ENCODE results near the gene IDH3A.

Gene IDH3A

DNA sequence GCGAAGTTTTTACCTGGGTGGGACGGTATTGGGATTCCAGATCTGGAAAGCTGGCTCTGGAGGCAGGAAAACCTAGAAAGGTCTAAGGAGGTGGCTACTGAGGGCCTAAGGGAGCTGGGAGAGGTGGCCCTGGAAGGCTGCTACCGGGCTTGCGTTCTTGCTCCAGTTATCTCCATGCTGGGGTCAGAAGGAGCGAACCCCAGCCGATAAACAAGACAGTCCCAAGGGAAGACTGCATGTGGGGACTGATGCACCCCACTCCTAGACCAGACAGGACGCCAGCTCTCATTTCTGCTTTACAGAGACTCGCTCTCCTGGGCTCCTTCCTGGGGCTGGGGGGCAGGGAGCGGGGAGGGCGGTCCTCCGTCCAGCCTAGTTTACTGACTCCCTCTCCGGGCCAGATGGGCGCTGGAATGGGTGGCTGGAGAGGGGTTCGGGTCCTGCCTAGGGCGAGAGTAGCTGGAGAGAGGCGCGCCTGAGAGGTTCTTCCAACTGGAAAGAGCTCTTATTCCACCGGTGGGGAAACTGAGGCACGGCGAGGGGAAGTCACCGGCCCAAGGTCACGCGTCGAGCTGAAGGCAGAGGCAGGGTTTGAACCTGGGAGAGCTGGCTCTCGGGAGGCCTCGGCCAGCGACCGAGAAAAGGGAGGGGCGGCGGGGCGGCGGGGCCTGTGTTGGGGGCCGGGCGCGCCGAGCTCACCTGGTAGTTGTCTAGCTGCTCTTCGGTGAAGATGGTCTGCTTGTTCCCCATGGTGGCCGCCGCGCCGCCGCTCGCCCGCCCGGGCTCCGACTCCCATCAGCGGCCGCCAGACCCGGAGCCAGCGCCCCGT lies 18.5 kb upstream of the IDH3A start:
- no peaks in the 10 kb centered on the region for H3K79me2 ChIP-seq (ENCODE audit: control insufficient read depth, insufficient read depth, low read length)
- no peak overlapping the region for H3K23ac ChIP-seq (ENCODE audit: low read length)
- H3K18ac ChIP-seq (ENCODE audit: low read length), result peak overlapping the region; percentile 75
- peak overlapping the region; percentile 41 for H3K4me3 ChIP-seq (ENCODE audit: low read length)
- H4K8ac ChIP-seq (ENCODE audit: low read depth, low read length), result no peak overlapping the region
- no peak overlapping the region for H2BK120ac ChIP-seq (ENCODE audit: low read depth, low read length)
- H2BK5ac ChIP-seq (ENCODE audit: low read length), result no peak overlapping the region
- H4K5ac ChIP-seq (ENCODE audit: low read length), result no peak overlapping the region
- no peak overlapping the region for H3K27ac ChIP-seq (ENCODE audit: low read depth, low read length)
- H3K56ac ChIP-seq (ENCODE audit: low read length), result peak overlapping the region; percentile 86
- peak overlapping the region; percentile 69 for H3K9ac ChIP-seq (ENCODE audit: low read length)
- H3K36me3 ChIP-seq (ENCODE audit: control insufficient read depth, insufficient read depth, low read length), result no peaks in the 10 kb centered on the region
- no peak for DNase-seq
- H2BK15ac ChIP-seq (replicated peaks; ENCODE audit: low read depth), result no peak overlapping the region
- no peaks in the 10 kb centered on the region for H3K4me1 ChIP-seq (ENCODE audit: control insufficient read depth, low read depth, low read length)
- no peaks in the 10 kb centered on the region for H3K79me1 ChIP-seq (ENCODE audit: low read length)
- no peaks in the 10 kb centered on the region for H3K27me3 ChIP-seq (ENCODE audit: insufficient read depth, low read length, poor library complexity)
- H3K4me2 ChIP-seq (ENCODE audit: low read length), result peak overlapping the region; percentile 66
- H2AK5ac ChIP-seq (ENCODE audit: low read length), result no peak overlapping the region
- peak overlapping the region; percentile 63 for H3K4ac ChIP-seq (ENCODE audit: low read depth, low read length)
- whole genome bisulfite sequencing (ENCODE audit: extremely low coverage, insufficient coverage, low lambda C conversion rate), result no CpG with 5 or more reads among the region's 51 CpGs

DNA sequence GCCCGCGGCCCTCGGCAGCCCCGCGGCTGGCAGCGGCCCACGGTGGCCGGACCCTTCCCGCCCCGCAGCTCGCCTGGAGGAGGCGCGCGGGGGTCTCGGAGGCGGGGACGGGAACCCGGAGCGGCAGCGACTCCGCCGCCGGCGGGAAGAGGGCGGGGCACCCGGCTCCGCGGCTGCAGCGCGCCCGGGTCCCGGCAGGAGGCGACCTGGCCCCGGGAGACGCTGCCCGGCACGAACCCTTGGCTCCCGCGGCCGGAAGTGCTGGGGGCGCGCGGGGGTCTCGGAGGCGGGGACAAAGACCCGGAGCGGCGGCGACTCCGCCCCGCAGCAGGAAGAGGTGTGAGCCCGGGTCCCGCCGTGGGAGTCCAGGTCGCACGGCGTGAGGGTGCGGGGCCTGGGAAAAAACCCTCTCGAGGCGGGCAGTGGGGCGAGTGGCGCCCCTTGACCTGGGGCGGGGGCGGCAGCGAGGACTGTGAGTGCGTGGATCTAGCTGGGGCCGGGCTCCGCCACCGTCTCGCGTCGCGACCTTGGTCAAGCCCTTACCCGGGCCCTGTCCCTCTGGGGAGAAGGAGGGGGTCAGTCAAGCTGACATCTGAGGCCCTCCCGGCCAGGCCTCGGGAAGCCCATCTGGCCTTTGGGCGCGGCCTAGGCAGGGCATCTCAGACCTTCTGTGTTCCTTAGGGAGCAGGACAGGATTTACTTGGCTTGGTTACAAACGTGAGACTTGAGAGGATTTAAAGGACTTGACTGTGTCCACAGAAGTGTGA lies 17.7 kb upstream of the IDH3A start, which contains the start of gene CIB2:
Gene CIB2, minus strand, starts transcription at position 151 of the 767 bp plus-strand sequence. CDS start 230 bp downstream, outside the sequence.
- H3K23ac ChIP-seq (ENCODE audit: low read length), result peak within 1 kb of the TSS; percentile 92
- peak within 1 kb of the TSS; percentile 75 for H3K18ac ChIP-seq (ENCODE audit: low read length)
- peak within 1 kb of the TSS; percentile 9 for H2BK5ac ChIP-seq (ENCODE audit: low read length)
- peak within 1 kb of the TSS; percentile 79 for H3K4me2 ChIP-seq (ENCODE audit: low read length)
- H2BK15ac ChIP-seq (replicated peaks; ENCODE audit: low read depth), result no peak within 1 kb of the TSS
- peak within 1 kb of the TSS; percentile 93 for H3K9ac ChIP-seq (ENCODE audit: low read length)
- peak within 1 kb of the TSS; percentile 74 for H3K4me3 ChIP-seq (ENCODE audit: low read length)
- no peak within 1 kb of the TSS for H2AK5ac ChIP-seq (ENCODE audit: low read length)
- no peaks in the 10 kb centered on the region for H3K36me3 ChIP-seq (ENCODE audit: control insufficient read depth, insufficient read depth, low read length)
- no peaks in the 10 kb centered on the region for H3K79me2 ChIP-seq (ENCODE audit: control insufficient read depth, insufficient read depth, low read length)
- no peaks in the 10 kb centered on the region for H3K27me3 ChIP-seq (ENCODE audit: insufficient read depth, low read length, poor library complexity)
- no peak within 1 kb of the TSS for H4K5ac ChIP-seq (ENCODE audit: low read length)
- no peaks in the 10 kb centered on the region for H3K79me1 ChIP-seq (ENCODE audit: low read length)
- peak; percentile 85 for DNase-seq
- peak within 1 kb of the TSS; percentile 97 for H3K56ac ChIP-seq (ENCODE audit: low read length)
- no peak within 1 kb of the TSS for H2BK120ac ChIP-seq (ENCODE audit: low read depth, low read length)
- WGBS (ENCODE audit: extremely low coverage, insufficient coverage, low lambda C conversion rate), result no CpG with 5 or more reads among the region's 79 CpGs
- H4K8ac ChIP-seq (ENCODE audit: low read depth, low read length), result no peak within 1 kb of the TSS
- peak within 1 kb of the TSS; percentile 63 for H3K4ac ChIP-seq (ENCODE audit: low read depth, low read length)
- peak within 1 kb of the TSS; percentile 72 for H3K27ac ChIP-seq (ENCODE audit: low read depth, low read length)
- H3K4me1 ChIP-seq (ENCODE audit: control insufficient read depth, low read depth, low read length), result no peaks in the 10 kb centered on the region

DNA sequence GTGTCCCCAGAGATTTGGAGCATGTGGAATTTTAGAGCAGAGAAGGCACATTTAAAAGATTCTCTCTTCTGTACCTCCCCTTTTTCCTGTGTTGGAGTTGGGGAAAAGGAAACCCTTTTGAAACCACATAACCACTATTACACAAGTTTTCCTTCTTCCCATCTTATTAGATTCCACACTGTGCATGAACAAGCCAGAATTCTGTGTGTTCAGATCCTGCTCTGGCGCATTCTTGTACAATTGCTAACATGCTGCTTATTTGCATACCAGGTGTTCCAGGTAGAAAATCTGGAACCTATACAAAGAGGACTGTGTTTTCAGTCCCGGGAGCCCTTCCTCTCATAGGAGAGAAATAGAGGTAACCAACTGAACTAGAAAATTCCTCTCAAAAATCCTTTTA lies 15.4 kb upstream of the IDH3A start:
- H3K18ac ChIP-seq (ENCODE audit: low read length), result no peak overlapping the region
- no peak overlapping the region for H3K4ac ChIP-seq (ENCODE audit: low read depth, low read length)
- no peak overlapping the region for H2BK120ac ChIP-seq (ENCODE audit: low read depth, low read length)
- no peaks in the 10 kb centered on the region for H3K79me2 ChIP-seq (ENCODE audit: control insufficient read depth, insufficient read depth, low read length)
- DNase-seq, result no peak
- WGBS (ENCODE audit: extremely low coverage, insufficient coverage, low lambda C conversion rate), result no CpG with 5 or more reads among the region's 2 CpGs
- no peak overlapping the region for H3K4me3 ChIP-seq (ENCODE audit: low read length)
- H3K36me3 ChIP-seq (ENCODE audit: control insufficient read depth, insufficient read depth, low read length), result no peaks in the 10 kb centered on the region
- no peaks in the 10 kb centered on the region for H3K4me1 ChIP-seq (ENCODE audit: control insufficient read depth, low read depth, low read length)
- no peak overlapping the region for H3K23ac ChIP-seq (ENCODE audit: low read length)
- H2BK15ac ChIP-seq (replicated peaks; ENCODE audit: low read depth), result no peak overlapping the region
- H3K79me1 ChIP-seq (ENCODE audit: low read length), result no peaks in the 10 kb centered on the region
- H3K56ac ChIP-seq (ENCODE audit: low read length), result no peak overlapping the region
- H3K4me2 ChIP-seq (ENCODE audit: low read length), result no peak overlapping the region
- no peak overlapping the region for H2AK5ac ChIP-seq (ENCODE audit: low read length)
- H3K27ac ChIP-seq (ENCODE audit: low read depth, low read length), result no peak overlapping the region
- H2BK5ac ChIP-seq (ENCODE audit: low read length), result no peak overlapping the region
- H3K9ac ChIP-seq (ENCODE audit: low read length), result no peak overlapping the region
- no peaks in the 10 kb centered on the region for H3K27me3 ChIP-seq (ENCODE audit: insufficient read depth, low read length, poor library complexity)
- H4K5ac ChIP-seq (ENCODE audit: low read length), result no peak overlapping the region
- no peak overlapping the region for H4K8ac ChIP-seq (ENCODE audit: low read depth, low read length)

DNA sequence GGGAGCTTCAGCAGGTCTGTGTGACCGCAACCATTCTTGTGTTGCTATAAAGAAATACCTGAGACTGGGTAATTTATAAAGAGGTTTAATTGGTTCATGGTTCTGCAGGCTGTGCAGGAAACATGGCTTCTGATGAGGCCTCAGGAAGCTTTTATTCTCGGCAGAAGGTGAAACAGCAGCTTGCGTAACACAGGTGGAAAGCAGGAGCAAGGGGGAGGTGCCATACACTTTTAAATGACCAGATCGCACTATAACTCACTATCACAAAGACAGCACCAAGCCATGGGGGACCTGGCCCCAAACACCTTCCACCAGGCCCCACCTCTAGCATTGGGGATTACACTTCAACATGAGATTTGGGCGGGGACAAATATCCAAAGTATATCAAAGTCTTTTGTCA lies 9.6 kb upstream of the IDH3A start:
- no CpG with 5 or more reads among the region's 5 CpGs for WGBS (ENCODE audit: extremely low coverage, insufficient coverage, low lambda C conversion rate)
- Histone ChIP-seq H4K8ac (ENCODE audit: low read depth, low read length) (no peak overlapping the region), H2BK120ac (ENCODE audit: low read depth, low read length) (no peak overlapping the region), H2BK5ac (ENCODE audit: low read length) (no peak overlapping the region), H4K5ac (ENCODE audit: low read length) (no peak overlapping the region), H3K27me3 (ENCODE audit: insufficient read depth, low read length, poor library complexity) (no peaks in the 10 kb centered on the region), H3K23ac (ENCODE audit: low read length) (no peak overlapping the region), H3K27ac (ENCODE audit: low read depth, low read length) (no peak overlapping the region), H3K4ac (ENCODE audit: low read depth, low read length) (no peak overlapping the region), H2BK15ac (replicated peaks; ENCODE audit: low read depth) (no peak overlapping the region), H3K4me1 (ENCODE audit: control insufficient read depth, low read depth, low read length) (no peaks in the 10 kb centered on the region), H3K4me2 (ENCODE audit: low read length) (no peak overlapping the region), H3K9ac (ENCODE audit: low read length) (no peak overlapping the region), H3K4me3 (ENCODE audit: low read length) (no peak overlapping the region), H3K79me2 (ENCODE audit: control insufficient read depth, insufficient read depth, low read length) (no peaks in the 10 kb centered on the region), H3K79me1 (ENCODE audit: low read length) (no peaks in the 10 kb centered on the region), H3K18ac (ENCODE audit: low read length) (no peak overlapping the region), H3K56ac (ENCODE audit: low read length) (no peak overlapping the region), H3K36me3 (ENCODE audit: control insufficient read depth, insufficient read depth, low read length) (no peaks in the 10 kb centered on the region), H2AK5ac (ENCODE audit: low read length) (no peak overlapping the region)
- no peak for DNase-seq

DNA sequence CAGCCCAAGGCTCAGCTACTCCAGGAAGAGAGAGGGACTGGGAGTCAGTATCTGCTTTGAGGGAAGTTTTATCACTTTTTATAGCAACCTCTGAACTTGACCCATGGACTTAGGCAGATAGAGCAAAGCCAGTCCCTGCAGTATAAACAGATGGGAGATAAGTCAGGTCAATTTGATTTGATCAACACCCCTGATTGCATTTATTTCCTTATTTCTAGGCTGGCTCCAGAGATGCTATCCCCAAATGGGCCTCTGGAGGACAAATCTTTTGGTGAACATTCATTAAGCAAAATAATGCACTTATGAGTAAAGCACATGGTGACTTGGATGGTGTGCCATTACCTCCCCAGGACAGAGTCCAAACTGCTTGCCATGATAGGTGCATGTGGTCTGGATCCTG lies 8.9 kb upstream of the IDH3A start:
- no peak overlapping the region for H3K9ac ChIP-seq (ENCODE audit: low read length)
- H3K27me3 ChIP-seq (ENCODE audit: insufficient read depth, low read length, poor library complexity), result no peaks in the 10 kb centered on the region
- no peak overlapping the region for H2AK5ac ChIP-seq (ENCODE audit: low read length)
- no peak overlapping the region for H2BK120ac ChIP-seq (ENCODE audit: low read depth, low read length)
- no peak overlapping the region for H3K4me3 ChIP-seq (ENCODE audit: low read length)
- H3K27ac ChIP-seq (ENCODE audit: low read depth, low read length), result no peak overlapping the region
- DNase-seq, result no peak
- no peak overlapping the region for H4K5ac ChIP-seq (ENCODE audit: low read length)
- no peaks in the 10 kb centered on the region for H3K36me3 ChIP-seq (ENCODE audit: control insufficient read depth, insufficient read depth, low read length)
- no peak overlapping the region for H2BK15ac ChIP-seq (replicated peaks; ENCODE audit: low read depth)
- H4K8ac ChIP-seq (ENCODE audit: low read depth, low read length), result no peak overlapping the region
- no peak overlapping the region for H3K4me2 ChIP-seq (ENCODE audit: low read length)
- H2BK5ac ChIP-seq (ENCODE audit: low read length), result no peak overlapping the region
- H3K56ac ChIP-seq (ENCODE audit: low read length), result no peak overlapping the region
- no peak overlapping the region for H3K23ac ChIP-seq (ENCODE audit: low read length)
- no peak overlapping the region for H3K4ac ChIP-seq (ENCODE audit: low read depth, low read length)
- H3K79me1 ChIP-seq (ENCODE audit: low read length), result no peaks in the 10 kb centered on the region
- H3K18ac ChIP-seq (ENCODE audit: low read length), result no peak overlapping the region
- H3K4me1 ChIP-seq (ENCODE audit: control insufficient read depth, low read depth, low read length), result no peaks in the 10 kb centered on the region
- no peaks in the 10 kb centered on the region for H3K79me2 ChIP-seq (ENCODE audit: control insufficient read depth, insufficient read depth, low read length)

Measured in mesendoderm (in vitro differentiated cells).